ENCODE data around the gene ING3. TPM values are rescaled to one million over a fixed set of nuclear protein-coding genes. Genes with fewer than 3 reads are reported as not detected.
A peak's percentile ranks its signal among the peaks of the same experiment; 100 is the strongest.

Gene ING3
- total RNA-seq, 1 donor from 2014 or later: 13.4 TPM

DNA sequence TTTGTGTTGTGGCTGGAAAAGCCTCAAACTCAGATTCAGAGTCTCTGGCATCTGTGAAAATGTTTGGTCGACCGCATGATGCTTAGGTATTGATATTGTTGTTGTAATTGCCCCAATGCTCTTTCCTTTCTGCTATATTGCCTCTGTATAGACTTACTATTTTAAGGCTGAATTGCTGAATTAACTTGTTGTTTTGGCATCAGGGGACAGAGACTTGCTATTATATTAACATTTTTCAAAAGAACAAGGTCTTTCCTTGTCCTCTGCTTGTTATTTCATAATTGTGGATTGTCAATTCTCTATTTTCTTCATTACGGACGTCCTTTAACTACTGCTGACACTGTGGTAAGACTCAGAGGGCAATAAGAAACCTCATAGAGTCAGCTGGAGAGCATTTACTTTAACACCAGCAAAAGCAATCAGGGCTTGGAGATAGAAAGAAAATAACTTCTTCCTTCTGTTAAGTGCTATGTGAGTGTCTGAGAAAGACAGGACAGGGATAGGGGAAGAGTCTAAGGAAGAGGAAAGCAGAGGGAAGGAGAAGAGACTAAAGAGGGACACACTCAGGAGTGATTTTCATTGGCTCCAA lies 55.5 kb downstream of the ING3 start:
- H3K4me3 ChIP-seq: no peak overlapping the region
- H3K27me3 ChIP-seq (ENCODE audit: low read depth): no peaks in the 10 kb centered on the region
- H3K9me3 ChIP-seq (replicated peaks): no peaks in the 10 kb centered on the region
- intact Hi-C loops (cut with micrococcal nuclease): no loop called here
- peak overlapping the region; percentile 40 for H3K27ac ChIP-seq (replicated peaks)
- H3K36me3 ChIP-seq: no peaks in the 10 kb centered on the region
- TF ChIP-seq, protein P1, sequence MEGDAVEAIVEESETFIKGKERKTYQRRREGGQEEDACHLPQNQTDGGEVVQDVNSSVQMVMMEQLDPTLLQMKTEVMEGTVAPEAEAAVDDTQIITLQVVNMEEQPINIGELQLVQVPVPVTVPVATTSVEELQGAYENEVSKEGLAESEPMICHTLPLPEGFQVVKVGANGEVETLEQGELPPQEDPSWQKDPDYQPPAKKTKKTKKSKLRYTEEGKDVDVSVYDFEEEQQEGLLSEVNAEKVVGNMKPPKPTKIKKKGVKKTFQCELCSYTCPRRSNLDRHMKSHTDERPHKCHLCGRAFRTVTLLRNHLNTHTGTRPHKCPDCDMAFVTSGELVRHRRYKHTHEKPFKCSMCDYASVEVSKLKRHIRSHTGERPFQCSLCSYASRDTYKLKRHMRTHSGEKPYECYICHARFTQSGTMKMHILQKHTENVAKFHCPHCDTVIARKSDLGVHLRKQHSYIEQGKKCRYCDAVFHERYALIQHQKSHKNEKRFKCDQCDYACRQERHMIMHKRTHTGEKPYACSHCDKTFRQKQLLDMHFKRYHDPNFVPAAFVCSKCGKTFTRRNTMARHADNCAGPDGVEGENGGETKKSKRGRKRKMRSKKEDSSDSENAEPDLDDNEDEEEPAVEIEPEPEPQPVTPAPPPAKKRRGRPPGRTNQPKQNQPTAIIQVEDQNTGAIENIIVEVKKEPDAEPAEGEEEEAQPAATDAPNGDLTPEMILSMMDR (IDR thresholded peaks at IDR 0.05; ENCODE audit: borderline replicate concordance): no peak
- H3K4me1 ChIP-seq: peaks cover 60% of the 10 kb centered on the region
- no peak for DNase-seq

GRCh38 chr7:121006711-121007315 lies 56.2 kb downstream of the ING3 start:
- H3K4me1 ChIP-seq: peaks cover 59% of the 10 kb centered on the region
- H3K27me3 ChIP-seq (ENCODE audit: low read depth): no peaks in the 10 kb centered on the region
- intact Hi-C loops (cut with micrococcal nuclease): no loop called here
- H3K27ac ChIP-seq (replicated peaks): peak overlapping the region; percentile 40
- TF ChIP-seq, protein P1 (IDR thresholded peaks at IDR 0.05; ENCODE audit: borderline replicate concordance): no peak
- DNase-seq: no peak
- no peak overlapping the region for H3K4me3 ChIP-seq
- no peaks in the 10 kb centered on the region for H3K36me3 ChIP-seq
- H3K9me3 ChIP-seq (replicated peaks): no peaks in the 10 kb centered on the region

GRCh38 chr7:121008816-121009215 lies 58.2 kb downstream of the ING3 start:
- TF ChIP-seq, protein P1 (IDR thresholded peaks at IDR 0.05; ENCODE audit: borderline replicate concordance): no peak
- no peaks in the 10 kb centered on the region for H3K9me3 ChIP-seq (replicated peaks)
- peaks cover 56% of the 10 kb centered on the region for H3K4me1 ChIP-seq
- H3K4me3 ChIP-seq: no peak overlapping the region
- intact Hi-C loops (cut with micrococcal nuclease): no loop called here
- no peaks in the 10 kb centered on the region for H3K27me3 ChIP-seq (ENCODE audit: low read depth)
- no peak for DNase-seq
- H3K27ac ChIP-seq (replicated peaks): no peak overlapping the region
- no peaks in the 10 kb centered on the region for H3K36me3 ChIP-seq

DNA sequence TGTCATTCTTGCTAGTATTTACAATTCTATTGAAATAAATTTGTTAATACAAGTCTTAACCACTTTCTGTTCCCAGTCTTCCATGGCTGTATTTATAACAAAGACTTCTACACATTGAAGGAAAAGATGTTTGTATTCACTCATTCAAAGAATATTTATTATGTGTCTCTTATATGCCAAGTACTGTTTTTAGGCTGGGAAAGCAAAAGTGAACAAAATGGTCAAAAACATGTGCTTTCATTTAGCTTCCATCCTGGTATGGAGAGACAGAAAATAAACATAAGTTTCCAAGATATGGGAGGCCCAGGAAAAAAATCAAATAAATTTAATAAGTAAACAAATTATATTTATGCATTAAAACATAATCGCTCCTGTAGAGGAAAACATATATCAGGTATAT lies 60.8 kb downstream of the ING3 start:
- peaks cover 8% of the 10 kb centered on the region for H3K36me3 ChIP-seq
- TF ChIP-seq, protein P1 (IDR thresholded peaks at IDR 0.05; ENCODE audit: borderline replicate concordance): no peak
- intact Hi-C loops (cut with micrococcal nuclease): no loop called here
- no peak for DNase-seq
- peaks cover 57% of the 10 kb centered on the region for H3K4me1 ChIP-seq
- H3K27me3 ChIP-seq (ENCODE audit: low read depth): no peaks in the 10 kb centered on the region
- no peak overlapping the region for H3K4me3 ChIP-seq
- H3K27ac ChIP-seq (replicated peaks): no peak overlapping the region
- H3K9me3 ChIP-seq (replicated peaks): no peaks in the 10 kb centered on the region

GRCh38 chr7:121012170-121012874 lies 61.7 kb downstream of the ING3 start:
- Histone ChIP-seq H3K27me3 (ENCODE audit: low read depth) (no peaks in the 10 kb centered on the region), H3K4me3 (peak overlapping the region; percentile 1), H3K9me3 (replicated peaks) (no peaks in the 10 kb centered on the region), H3K4me1 (peaks cover 50% of the 10 kb centered on the region), H3K36me3 (peaks cover 17% of the 10 kb centered on the region), H3K27ac (replicated peaks) (peak overlapping the region; percentile 55)
- intact Hi-C loops (cut with micrococcal nuclease): no loop called here
- TF ChIP-seq, protein P1 (IDR thresholded peaks at IDR 0.05; ENCODE audit: borderline replicate concordance): no peak
- no peak for DNase-seq
